PC-3 (cell line): ENCODE results near the gene CACNA1I. TPM values are rescaled to one million over a fixed set of nuclear protein-coding genes. Genes with fewer than 3 reads are reported as not detected.

Source experiments
- ATAC-seq: fragments of 200-7000 bp; cut with Tn5 transposase; 2 replicates; pipeline ENCODE4 v1.9.1; 2020; ENCODE audit warnings: mild to moderate bottlenecking, moderate library complexity
- BruUV-seq: library from RNA; stranded (reverse); fragments of 400-500 nt; replicated peaks from 2 replicates; lab custom pipeline; 2021; lab: Mats Ljungman, UMichigan
- CTCF ChIA-PET: fragments of 300-600 bp; sonication (Branson Sonifier 250); formaldehyde crosslinking; loops from one replicate; lab custom pipeline; 2022; ENCODE audit warnings: antibody characterized with exemption; lab: Charles Lee
- POLR2A ChIA-PET: fragments of 300-600 bp; sonication (Branson Sonifier 250); formaldehyde crosslinking; loops from one replicate; lab custom pipeline; 2022; ENCODE audit warnings: antibody characterized with exemption; ENCODE audit not compliant: unreplicated experiment; lab: Charles Lee
- DNase-seq: peaks from one replicate; pipeline ENCODE4 v3.0.0-alpha.2; 2015
- H2AFZ ChIP-seq: fragments of 300-600 bp; sonication (generic); 2 replicates; pipeline ENCODE4 v1.6.0; 2016; ENCODE audit warnings: antibody characterized with exemption, low read length
- H3F3A ChIP-seq: fragments of 300-600 bp; sonication (generic); one replicate; pipeline ENCODE4 v1.6.0; 2017; ENCODE audit warnings: antibody characterized with exemption, low read length, control low read depth, mild to moderate bottlenecking; ENCODE audit not compliant: unreplicated experiment
- H3K27ac ChIP-seq: fragments of 300-600 bp; sonication (generic); 2 replicates; pipeline ENCODE4 v1.5.1; 2016; ENCODE audit warnings: mild to moderate bottlenecking, low read length
- H3K27me3 ChIP-seq: fragments of 300-600 bp; sonication (generic); 2 replicates; pipeline ENCODE4 v1.6.1; 2016; ENCODE audit warnings: low read length, mixed read lengths
- H3K36me3 ChIP-seq: fragments of 300-600 bp; sonication (generic); 2 replicates; pipeline ENCODE4 v1.6.1; 2016; ENCODE audit warnings: low read depth, mixed run types, low read length, mixed read lengths
- H3K4me1 ChIP-seq: fragments of 300-600 bp; sonication (generic); 2 replicates; pipeline ENCODE4 v1.5.1; 2016; ENCODE audit warnings: low read length; ENCODE audit not compliant: insufficient read depth
- H3K4me2 ChIP-seq: fragments of 300-600 bp; sonication (generic); 2 replicates; pipeline ENCODE4 v1.6.0; 2016; ENCODE audit warnings: low read length
- H3K4me3 ChIP-seq: fragments of 300-600 bp; sonication (generic); 2 replicates; pipeline ENCODE4 v1.5.1; 2016; ENCODE audit warnings: mild to moderate bottlenecking, low read length, mixed read lengths
- H3K79me2 ChIP-seq: fragments of 300-600 bp; sonication (generic); 2 replicates; pipeline ENCODE4 v1.6.1; 2017; ENCODE audit warnings: low read length, mixed read lengths
- H3K9ac ChIP-seq: fragments of 300-600 bp; sonication (generic); 2 replicates; pipeline ENCODE4 v1.6.0; 2016; ENCODE audit warnings: mild to moderate bottlenecking, low read length
- H3K9me2 ChIP-seq: fragments of 300-600 bp; sonication (generic); replicated peaks from 2 replicates; pipeline ENCODE4 v1.6.1; 2016; ENCODE audit warnings: mixed run types, low read length, mixed read lengths
- H3K9me3 ChIP-seq: fragments of 300-600 bp; sonication (generic); 2 replicates; pipeline ENCODE4 v1.6.1; 2016; ENCODE audit warnings: low read length, mixed read lengths
- H4K20me1 ChIP-seq: fragments of 300-600 bp; sonication (generic); 2 replicates; pipeline ENCODE4 v1.6.1; 2016; ENCODE audit warnings: low read length, mixed read lengths
- EZH2 ChIP-seq: fragments of 300-600 bp; sonication (generic); IDR thresholded peaks from one replicate; pipeline ENCODE4 v1.6.1; 2017; ENCODE audit warnings: antibody characterized with exemption, mild to moderate bottlenecking, low read length; ENCODE audit not compliant: unreplicated experiment
- EZH2phosphoT487 ChIP-seq: fragments of 300-600 bp; sonication (generic); IDR thresholded peaks from 2 replicates; pipeline ENCODE4 v1.6.1; 2018; ENCODE audit warnings: mild to moderate bottlenecking, antibody characterized with exemption, low read length, borderline replicate concordance
- intact Hi-C: fragments of 100-400 bp; cut with micrococcal nuclease; formaldehyde crosslinking; loops from 2 replicates; pipeline ENCODE4 v1.9.0; 2023
- total RNA-seq: library from RNA; depleted of rRNA; stranded (reverse); fragments of >200 nt; gene quantifications from 2 replicates; pipeline ENCODE4 v1.2.3, GENCODE V29; 2014
- TF ChIP-seq, protein P1 (sequence below): fragments of 300-600 bp; sonication (generic); conservative IDR thresholded peaks from 2 replicates; pipeline ENCODE4 v1.5.1; 2017; ENCODE audit warnings: antibody characterized with exemption, low read depth, mild to moderate bottlenecking, low read length

CACNA1I gene
- total RNA-seq, 1 experiment from 2014 or later = not detected

DNA sequence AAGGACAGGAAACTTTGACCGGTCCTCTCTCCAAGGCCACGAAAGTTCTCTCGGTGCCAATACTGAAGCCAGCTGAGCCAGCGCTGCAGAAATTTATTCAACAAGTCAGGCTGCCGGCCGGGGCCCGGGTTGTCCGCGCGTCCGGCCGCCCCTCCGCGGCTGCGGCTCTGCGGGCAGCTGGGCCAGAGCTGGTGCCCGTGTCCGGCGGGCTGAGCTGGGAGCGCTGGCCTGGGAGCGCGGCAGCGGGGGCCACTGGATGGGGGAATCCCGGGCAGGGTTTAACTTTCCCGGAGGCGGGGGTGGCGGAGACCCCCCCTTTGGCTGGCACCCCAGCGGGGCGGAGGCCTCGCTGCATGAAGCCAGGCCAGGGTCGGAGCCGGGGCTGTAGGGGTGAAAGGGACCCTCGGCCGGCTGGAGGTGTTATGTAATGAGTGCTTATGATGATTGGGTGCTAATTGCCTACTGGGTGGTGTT is 12.3 kb upstream of the CACNA1I start:
- H3K4me3 ChIP-seq = no peak overlapping the region
- CTCF ChIA-PET = no interaction called here
- intact Hi-C loops = no loop called here
- no peak overlapping the region for H3K9ac ChIP-seq
- BruUV-seq = no TSS peak
- POLR2A ChIA-PET = no interaction called here
- DNase-seq (no peak), ATAC-seq (no peak)
- H3K9me3 ChIP-seq = no peaks in the 10 kb centered on the region
- no peak overlapping the region for H2AFZ ChIP-seq
- no peaks in the 10 kb centered on the region for H3F3A ChIP-seq
- no peaks in the 10 kb centered on the region for H3K9me2 ChIP-seq
- TF ChIP-seq, protein P1, sequence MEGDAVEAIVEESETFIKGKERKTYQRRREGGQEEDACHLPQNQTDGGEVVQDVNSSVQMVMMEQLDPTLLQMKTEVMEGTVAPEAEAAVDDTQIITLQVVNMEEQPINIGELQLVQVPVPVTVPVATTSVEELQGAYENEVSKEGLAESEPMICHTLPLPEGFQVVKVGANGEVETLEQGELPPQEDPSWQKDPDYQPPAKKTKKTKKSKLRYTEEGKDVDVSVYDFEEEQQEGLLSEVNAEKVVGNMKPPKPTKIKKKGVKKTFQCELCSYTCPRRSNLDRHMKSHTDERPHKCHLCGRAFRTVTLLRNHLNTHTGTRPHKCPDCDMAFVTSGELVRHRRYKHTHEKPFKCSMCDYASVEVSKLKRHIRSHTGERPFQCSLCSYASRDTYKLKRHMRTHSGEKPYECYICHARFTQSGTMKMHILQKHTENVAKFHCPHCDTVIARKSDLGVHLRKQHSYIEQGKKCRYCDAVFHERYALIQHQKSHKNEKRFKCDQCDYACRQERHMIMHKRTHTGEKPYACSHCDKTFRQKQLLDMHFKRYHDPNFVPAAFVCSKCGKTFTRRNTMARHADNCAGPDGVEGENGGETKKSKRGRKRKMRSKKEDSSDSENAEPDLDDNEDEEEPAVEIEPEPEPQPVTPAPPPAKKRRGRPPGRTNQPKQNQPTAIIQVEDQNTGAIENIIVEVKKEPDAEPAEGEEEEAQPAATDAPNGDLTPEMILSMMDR = no peak
- peak; percentile 23; the same call in 1 of the 2 replicates for TF ChIP-seq EZH2phosphoT487
- no peak overlapping the region for H3K4me2 ChIP-seq
- no peaks in the 10 kb centered on the region for H3K36me3 ChIP-seq
- H3K4me1 ChIP-seq = peaks cover 7% of the 10 kb centered on the region; the same call in 1 of the 2 replicates
- H3K27ac ChIP-seq = no peak overlapping the region
- peaks cover 21% of the 10 kb centered on the region for H3K27me3 ChIP-seq
- no peaks in the 10 kb centered on the region for H3K79me2 ChIP-seq
- H4K20me1 ChIP-seq = no peaks in the 10 kb centered on the region

DNA sequence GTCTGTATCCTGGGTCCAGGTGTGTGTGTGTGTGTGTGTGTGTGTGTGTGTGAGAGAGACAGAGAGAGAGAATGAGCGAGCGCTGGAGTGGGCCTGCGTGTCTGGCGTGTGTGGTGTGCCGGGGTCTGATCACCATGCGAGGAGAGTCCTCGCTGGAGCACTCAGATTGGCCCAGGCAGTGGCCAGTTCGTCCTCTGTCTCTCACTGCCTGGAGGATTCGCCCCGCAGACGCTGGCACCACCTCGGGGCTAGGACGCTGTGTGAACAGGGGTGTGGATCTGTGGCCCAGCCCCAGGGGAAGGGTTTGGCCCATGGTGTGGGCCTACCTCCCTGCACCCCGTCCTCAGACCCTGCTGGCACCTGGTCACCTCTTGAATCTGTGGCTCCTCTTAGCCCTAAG is 11.6 kb upstream of the CACNA1I start:
- Histone ChIP-seq H2AFZ (no peak overlapping the region), H3K9me2 (no peaks in the 10 kb centered on the region), H3K79me2 (no peaks in the 10 kb centered on the region), H3K27ac (no peak overlapping the region), H3K4me1 (peaks cover 7% of the 10 kb centered on the region; the same call in 1 of the 2 replicates), H3K27me3 (peaks cover 21% of the 10 kb centered on the region), H3F3A (no peaks in the 10 kb centered on the region), H3K4me3 (no peak overlapping the region), H3K9ac (no peak overlapping the region), H3K9me3 (no peaks in the 10 kb centered on the region), H3K4me2 (no peak overlapping the region), H4K20me1 (no peaks in the 10 kb centered on the region), H3K36me3 (no peaks in the 10 kb centered on the region)
- no peak for TF ChIP-seq EZH2phosphoT487
- TF ChIP-seq, protein P1 = no peak
- no peak for TF ChIP-seq EZH2
- intact Hi-C loops = no loop called here
- DNase-seq (no peak), ATAC-seq (no peak)
- BruUV-seq = no TSS peak
- POLR2A ChIA-PET = no interaction called here
- CTCF ChIA-PET = no interaction called here

DNA sequence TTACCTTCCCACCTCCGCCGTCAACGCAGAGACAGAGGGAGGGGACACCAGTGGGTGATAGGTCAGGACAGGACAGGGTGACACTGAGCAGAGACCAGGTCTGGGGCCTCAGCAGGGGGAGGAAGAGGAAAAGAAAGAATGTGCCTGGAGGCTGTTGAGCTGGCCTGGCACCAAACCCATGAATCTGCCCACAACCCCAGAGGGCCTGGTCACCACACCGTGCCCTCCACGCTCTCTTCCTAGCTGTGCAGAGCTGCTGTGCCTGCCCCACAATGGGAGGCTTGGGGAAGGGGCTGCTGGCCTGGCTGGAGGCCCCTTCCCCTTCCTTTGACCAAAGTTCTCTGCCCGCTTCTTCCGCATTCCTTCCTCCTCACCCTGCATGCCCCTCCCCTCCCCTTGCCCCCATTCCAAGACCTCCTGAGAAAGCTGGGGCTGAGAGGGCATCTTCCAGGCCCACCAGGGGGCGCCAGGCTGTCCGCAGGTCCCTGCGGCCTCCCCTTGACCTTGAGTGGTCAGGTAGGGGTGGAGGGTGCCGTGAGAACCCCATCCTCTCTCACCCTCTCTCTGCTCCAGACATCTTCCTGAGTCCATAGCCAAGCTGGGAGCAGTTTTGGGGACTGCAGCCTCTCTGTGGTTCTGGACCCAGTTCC is 11.0 kb upstream of the CACNA1I start:
- no peak overlapping the region for H3K9ac ChIP-seq
- H3K4me1 ChIP-seq = peaks cover 7% of the 10 kb centered on the region; the same call in 1 of the 2 replicates
- no peaks in the 10 kb centered on the region for H3K79me2 ChIP-seq
- H2AFZ ChIP-seq = no peak overlapping the region
- ATAC-seq = peak; percentile 31
- no peaks in the 10 kb centered on the region for H4K20me1 ChIP-seq
- H3K27ac ChIP-seq = no peak overlapping the region
- POLR2A ChIA-PET = no interaction called here
- no peaks in the 10 kb centered on the region for H3F3A ChIP-seq
- intact Hi-C loops = no loop called here
- CTCF ChIA-PET = interaction anchor here (0.6 kb wide), 1 partner anchor 227 kb away, joined by 3 read pairs; no protein-coding TSS in a partner anchor
- TF ChIP-seq EZH2 = no peak
- TF ChIP-seq, protein P1 = peak; percentile 62
- no peak overlapping the region for H3K4me3 ChIP-seq
- H3K36me3 ChIP-seq = no peaks in the 10 kb centered on the region
- 0 out of 2 replicates have a peak overlapping the region, but pooled peaks have one; percentile 24 for H3K4me2 ChIP-seq
- no peaks in the 10 kb centered on the region for H3K9me3 ChIP-seq
- DNase-seq = peak; percentile 50
- no peaks in the 10 kb centered on the region for H3K9me2 ChIP-seq
- peaks cover 21% of the 10 kb centered on the region for H3K27me3 ChIP-seq
- no TSS peak for BruUV-seq
